Measurements from ENCODE around the gene MATCAP1.
A peak's percentile ranks its signal among the peaks of the same experiment; 100 is the strongest.

MATCAP1 gene

DNA sequence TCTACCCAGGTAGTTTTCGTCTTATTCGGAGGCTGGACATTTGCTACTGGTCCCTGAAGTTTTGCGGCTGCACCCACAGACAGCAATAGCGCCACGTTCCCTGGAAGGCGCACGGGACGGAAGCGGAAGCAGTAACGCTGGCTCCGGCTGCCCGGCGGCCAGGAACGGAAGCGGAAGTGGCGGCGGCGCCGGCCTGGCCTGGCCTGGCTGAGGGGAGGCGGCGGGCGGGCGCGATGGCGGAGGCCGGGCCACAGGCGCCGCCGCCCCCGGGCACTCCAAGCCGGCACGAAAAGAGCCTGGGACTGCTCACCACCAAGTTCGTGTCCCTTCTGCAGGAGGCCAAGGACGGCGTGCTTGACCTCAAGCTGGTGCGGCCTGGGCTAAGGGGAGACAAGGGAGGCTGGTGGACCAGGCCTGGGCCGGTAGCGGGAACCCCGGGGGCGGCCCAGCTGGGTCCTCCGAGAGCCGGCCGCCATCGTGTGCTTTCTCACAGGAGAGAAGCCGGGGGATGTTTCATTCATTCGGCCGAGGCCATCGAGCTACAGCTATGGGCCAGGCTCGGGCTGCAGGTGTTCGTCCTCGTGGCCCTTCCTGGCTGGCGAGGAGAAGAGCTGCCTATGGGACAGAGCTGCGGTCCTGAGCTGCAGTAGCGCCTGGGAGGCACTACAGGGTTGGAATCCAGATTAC lies 8.4 kb upstream of the MATCAP1 start, which contains the start of gene E2F4:
Gene E2F4, plus strand, starts transcription at position 161 of the 687 bp plus-strand sequence. Its CDS starts 73 bp downstream, at position 234.
- peak; percentile 61 to 76 for DNase-seq (ENCODE audit: extremely low read depth in 1 of 2, low read depth in 1 of 2)

GRCh38 chr16:67191411-67191994 lies 7.7 kb upstream of the MATCAP1 start:
- no peak for DNase-seq (ENCODE audit: extremely low read depth in 1 of 2, low read depth in 1 of 2)

- DNase-seq (ENCODE audit: extremely low read depth in 1 of 2, low read depth in 1 of 2): no peak
These were observed 7.0 kb upstream of the MATCAP1 start for GRCh38 chr16:67190448-67191399.

DNA sequence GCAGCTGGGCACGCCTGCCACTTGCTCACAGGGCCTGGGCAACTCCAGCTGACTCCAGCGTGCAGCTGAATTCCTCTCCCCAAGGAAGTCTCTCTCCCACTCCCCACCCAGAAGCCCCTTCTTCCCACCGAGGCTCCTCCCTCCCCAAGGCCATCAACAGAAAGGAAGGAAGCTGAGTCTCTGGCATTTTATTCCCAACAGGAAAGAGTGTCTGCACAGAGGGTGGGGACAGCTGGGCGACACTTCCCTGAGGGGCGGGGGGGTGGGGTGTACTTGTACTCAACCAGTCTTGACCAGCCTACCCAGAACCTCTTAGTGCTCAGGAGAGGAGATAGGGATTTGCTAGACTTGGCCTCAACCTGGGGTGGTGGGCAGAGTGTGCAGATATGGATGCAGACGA lies 6.3 kb upstream of the MATCAP1 start, which contains the start of gene EXOC3L1:
Gene EXOC3L1, minus strand, starts transcription at position 96 of the 400 bp plus-strand sequence. CDS start 460 bp downstream, outside the sequence.
- no peak for DNase-seq (ENCODE audit: extremely low read depth in 1 of 2, low read depth in 1 of 2)

DNA sequence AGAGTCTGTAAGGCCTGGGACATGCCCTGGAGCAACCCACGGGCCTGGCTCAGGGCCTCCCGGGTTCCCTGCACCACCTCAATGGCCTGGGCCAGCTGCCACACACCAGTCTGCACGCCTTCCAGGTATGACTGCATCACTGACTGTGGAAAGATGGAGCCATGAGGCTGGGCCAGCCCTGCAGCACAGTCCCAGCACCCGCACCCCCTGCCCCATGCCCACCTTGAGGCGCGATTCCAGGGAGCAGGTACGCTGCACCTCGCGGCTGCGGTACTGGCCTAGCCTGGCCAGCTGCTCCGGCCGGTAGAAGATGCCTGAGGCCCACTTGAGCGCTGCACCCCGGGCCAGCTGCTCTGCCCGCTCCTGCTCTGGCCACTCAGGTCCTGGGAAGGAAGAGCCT lies 5.0 kb upstream of the MATCAP1 start:
- no peak for DNase-seq (ENCODE audit: extremely low read depth in 1 of 2, low read depth in 1 of 2)

DNA sequence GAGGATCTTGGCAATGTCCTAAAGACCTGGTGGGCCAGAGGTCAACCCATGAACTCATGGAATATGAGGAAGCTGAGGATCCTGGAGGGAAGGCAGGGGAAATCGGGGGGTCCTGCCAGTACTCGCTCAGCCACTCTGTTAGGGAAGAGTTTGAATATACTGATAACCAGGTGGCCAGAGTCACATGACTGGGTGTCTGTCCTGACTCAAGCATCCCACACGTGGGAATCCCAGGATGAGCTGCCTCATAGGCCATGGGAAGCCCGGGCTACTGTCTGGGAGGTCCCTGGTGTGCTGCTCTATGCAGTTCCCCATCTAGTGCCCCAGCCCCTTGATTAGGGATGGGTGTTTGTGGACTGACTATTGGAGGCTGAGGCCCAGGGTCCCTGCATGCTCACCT lies 4.6 kb upstream of the MATCAP1 start:
- DNase-seq (ENCODE audit: extremely low read depth in 1 of 2, low read depth in 1 of 2): no peak

DNA sequence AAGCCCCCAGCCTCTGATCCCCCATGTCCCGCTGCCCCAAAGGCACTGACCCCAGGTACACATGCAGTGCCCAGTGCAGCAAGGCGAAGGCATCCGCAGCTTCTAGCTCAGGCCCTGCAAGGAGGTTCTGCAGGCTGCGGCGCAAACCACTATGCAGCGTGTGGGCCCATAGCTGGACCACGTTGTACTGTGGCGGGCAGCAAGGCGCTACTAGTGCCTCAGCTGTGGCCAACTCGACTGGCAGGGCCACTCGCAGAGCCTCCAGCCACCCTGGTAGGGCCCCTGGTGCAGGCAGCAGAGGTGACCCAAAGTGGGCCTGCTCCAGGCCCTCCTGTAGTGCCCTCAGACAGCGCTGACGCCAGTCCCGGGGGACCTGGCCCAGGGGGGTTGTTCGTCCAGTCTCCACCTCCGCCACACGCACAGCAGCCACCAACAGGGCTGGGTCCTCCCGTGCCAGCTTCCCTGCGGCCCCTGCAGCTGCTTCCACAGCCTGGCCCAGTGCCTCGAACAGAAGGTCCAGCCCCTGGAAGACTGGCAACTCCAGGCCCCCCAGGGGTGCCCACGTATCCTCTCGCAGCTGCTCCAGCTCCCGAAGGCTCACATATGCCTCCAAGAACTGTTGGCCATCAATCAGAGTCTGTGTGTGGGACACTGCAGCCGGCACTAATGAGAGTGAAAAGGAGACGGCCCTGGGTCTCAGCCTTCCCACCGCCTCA lies 3.6 kb upstream of the MATCAP1 start:
- no peak for DNase-seq (ENCODE audit: extremely low read depth in 1 of 2, low read depth in 1 of 2)

DNA sequence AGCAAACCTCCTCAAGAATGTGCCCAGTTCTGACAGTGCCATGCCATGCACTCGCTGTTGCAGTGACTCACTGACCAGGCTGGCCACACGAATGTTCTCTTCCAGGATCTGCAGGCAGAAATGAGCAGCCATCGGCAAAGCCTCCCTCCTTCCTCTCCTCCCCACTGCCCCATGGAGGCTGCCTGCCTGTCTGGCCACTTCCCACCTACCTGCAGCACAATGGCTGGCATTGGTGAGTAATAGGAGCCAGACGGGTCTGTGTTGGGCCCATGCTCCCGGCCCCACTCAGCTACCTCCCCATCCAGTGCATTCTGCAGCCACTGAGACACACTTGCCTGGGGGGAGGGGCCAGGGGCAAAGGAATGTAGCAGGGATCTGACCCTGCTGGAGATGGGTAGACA lies 2.8 kb upstream of the MATCAP1 start:
- no peak for DNase-seq (ENCODE audit: extremely low read depth in 1 of 2, low read depth in 1 of 2)

- DNase-seq (ENCODE audit: extremely low read depth in 1 of 2, low read depth in 1 of 2): no peak
These were observed 1.9 kb upstream of the MATCAP1 start for GRCh38 chr16:67185651-67186134.

GRCh38 chr16:67184995-67185650 lies 1.4 kb upstream of the MATCAP1 start:
- DNase-seq (ENCODE audit: extremely low read depth in 1 of 2, low read depth in 1 of 2): peak; percentile 57 to 74

GRCh38 chr16:67184453-67184994 lies 761 bp upstream of the MATCAP1 start:
- DNase-seq (ENCODE audit: extremely low read depth in 1 of 2, low read depth in 1 of 2): no peak

DNA sequence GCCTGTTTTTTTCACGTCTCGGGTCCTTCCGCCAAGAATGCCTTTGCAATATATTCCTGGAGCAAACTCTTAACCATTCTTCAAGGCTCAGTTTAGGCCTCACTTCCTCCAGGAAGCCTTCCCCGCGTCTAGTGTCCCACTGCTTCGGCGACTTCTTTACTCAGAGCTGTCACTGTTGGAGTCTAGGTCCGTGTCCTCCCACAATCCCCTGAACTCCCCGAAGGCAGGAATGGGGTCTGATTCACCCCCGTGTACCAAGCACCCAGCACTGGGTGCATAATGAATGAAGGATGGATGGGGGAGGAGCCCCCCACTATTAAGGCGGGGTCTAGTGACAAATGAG lies 508 bp downstream of the MATCAP1 start:
- DNase-seq (ENCODE audit: extremely low read depth in 1 of 2, low read depth in 1 of 2): no peak

GRCh38 chr16:67182288-67182687 lies 1.5 kb downstream of the MATCAP1 start:
- no peak for DNase-seq (ENCODE audit: extremely low read depth in 1 of 2, low read depth in 1 of 2)

DNA sequence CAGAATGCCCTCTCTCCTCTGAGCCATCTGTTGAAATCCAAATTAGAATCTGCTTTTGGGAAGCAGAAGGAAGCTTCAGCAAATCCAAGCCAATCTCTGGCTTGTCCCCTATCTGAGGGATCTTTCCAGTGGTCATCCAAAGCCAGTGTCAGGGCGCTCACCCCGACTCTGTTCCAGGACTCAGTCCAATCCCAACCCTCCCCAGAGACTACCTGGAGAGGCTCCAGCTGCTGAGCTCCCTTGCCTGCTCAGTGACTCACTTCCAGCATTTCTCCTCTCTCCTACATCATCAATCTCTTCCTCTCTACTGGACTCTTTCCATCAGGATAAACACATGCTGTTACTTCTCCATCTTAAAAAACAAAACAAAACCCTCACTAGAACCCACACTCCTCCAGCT lies 2.4 kb downstream of the MATCAP1 start:
- DNase-seq (ENCODE audit: extremely low read depth in 1 of 2, low read depth in 1 of 2): no peak

- DNase-seq (ENCODE audit: extremely low read depth in 1 of 2, low read depth in 1 of 2): no peak
These were observed 3.6 kb downstream of the MATCAP1 start for GRCh38 chr16:67180166-67180565.

DNA sequence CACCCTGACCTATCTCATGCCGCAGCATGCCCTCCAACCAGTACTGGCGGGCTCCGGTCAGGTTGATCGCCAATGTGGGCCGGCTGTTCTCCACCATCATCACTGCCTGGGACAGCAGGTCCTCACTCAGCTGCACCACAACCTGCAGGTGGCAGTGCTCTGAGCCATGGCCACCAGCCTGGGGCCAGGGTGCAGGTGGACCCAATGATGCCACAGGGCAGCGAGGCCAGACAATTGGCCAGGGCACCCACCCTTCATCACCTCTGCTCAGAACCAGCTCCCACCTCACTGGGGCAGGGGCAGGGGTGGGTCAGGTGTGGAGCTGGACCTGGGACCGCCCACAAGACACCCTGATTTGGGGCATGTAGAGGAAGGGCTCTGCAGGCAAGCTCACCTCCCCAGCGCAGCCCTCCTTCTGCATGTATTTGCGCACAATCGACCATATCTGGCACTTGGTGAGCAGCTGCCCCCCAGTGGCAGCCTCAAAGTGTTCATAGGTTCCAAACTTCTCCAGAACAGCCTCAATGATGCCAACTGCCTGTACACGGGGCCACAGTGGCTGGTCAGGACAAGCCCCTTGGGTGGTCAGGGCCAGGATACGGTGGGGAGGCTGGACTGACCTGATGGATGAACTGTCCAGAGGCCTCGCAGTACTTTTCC lies 4.2 kb downstream of the MATCAP1 start:
- DNase-seq (ENCODE audit: extremely low read depth in 1 of 2, low read depth in 1 of 2): no peak

DNA sequence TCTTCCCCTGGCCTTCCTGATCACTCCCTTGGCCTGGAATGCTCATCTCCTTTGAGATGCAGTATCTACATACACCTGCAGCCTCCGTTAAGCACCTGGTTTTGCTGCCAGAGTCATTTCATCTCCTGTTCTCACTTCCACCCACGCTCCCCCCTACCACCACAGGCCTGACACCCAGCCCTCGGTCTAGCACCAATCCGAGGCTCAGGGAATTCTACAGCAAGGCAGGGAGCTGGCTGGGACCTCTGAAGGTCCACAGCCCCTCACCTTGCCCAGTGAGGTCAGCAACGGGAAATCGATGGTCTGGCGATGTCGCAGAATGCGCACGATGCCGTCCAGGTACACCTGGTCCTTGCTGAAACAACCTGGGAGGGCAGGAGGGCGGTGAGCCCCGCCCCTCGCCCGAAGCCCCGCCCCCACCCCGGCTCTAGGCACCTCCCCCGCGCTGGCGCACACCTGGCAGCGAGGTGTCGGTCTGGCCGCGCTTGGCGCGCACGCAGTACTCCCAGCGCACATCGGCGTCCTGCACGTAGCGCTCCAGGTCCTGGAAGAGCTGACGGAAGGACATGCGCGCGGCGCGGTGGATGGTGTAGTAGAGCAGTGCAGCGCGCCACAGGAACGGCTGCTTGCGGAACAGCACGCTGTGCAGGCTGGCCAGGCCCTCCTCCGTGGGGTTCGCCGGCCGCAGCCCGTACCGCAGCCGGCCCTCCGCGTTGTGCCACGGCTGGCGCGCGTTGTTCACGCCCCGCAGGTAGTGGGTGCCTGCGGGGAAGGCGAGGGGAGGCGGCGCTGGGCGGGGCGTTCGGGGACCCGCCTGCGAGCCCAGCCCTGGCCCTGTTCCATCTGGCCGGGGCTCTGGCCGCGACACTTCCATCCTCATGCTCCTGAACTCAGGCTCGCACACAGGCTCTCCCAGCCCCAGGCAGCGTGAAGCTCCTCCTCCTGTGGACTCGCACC lies 5.7 kb downstream of the MATCAP1 start:
- no peak for DNase-seq (ENCODE audit: extremely low read depth in 1 of 2, low read depth in 1 of 2)

GRCh38 chr16:67176662-67177061 lies 7.1 kb downstream of the MATCAP1 start:
- DNase-seq (ENCODE audit: extremely low read depth in 1 of 2, low read depth in 1 of 2): no peak
